Panc1 (cell line): ENCODE data around the gene RORC. TPM values are rescaled to one million over a fixed set of nuclear protein-coding genes. Genes with fewer than 3 reads are reported as not detected.

Experiments
- ATAC-seq: fragments of 200-7000 bp; cut with Tn5 transposase; 2 replicates; pipeline ENCODE4 v1.9.1; 2020; ENCODE audit warnings: mild to moderate bottlenecking, moderate library complexity
- BruUV-seq: library from RNA; stranded (reverse); fragments of 400-500 nt; replicated peaks from 2 replicates; lab custom pipeline; 2021; lab: Mats Ljungman, UMichigan
- CTCF ChIA-PET: fragments of 300-600 bp; sonication (Branson Sonifier 250); formaldehyde crosslinking; loops from one replicate; lab custom pipeline; 2022; ENCODE audit warnings: antibody characterized with exemption; lab: Charles Lee
- POLR2A ChIA-PET: fragments of 300-600 bp; sonication (Branson Sonifier 250); formaldehyde crosslinking; loops from one replicate; lab custom pipeline; 2022; ENCODE audit warnings: antibody characterized with exemption; lab: Charles Lee
- DNase-seq: peaks from one replicate; pipeline ENCODE4 v3.0.0-alpha.2; 2010; ENCODE audit warnings: low read depth, low spot score
- H3K27ac ChIP-seq: 2 replicates; pipeline ENCODE4 v1.5.1; 2011; ENCODE audit warnings: mild to moderate bottlenecking, low read length, inconsistent platforms
- H3K27me3 ChIP-seq: fragments of 200-500 bp; sonication (Bioruptor generic); 2 replicates; pipeline ENCODE4 v1.6.0; 2014; ENCODE audit warnings: low read length, inconsistent platforms; ENCODE audit not compliant: control insufficient read depth, insufficient read depth
- H3K36me3 ChIP-seq: fragments of 200-500 bp; sonication (Bioruptor generic); 2 replicates; pipeline ENCODE4 v1.5.1; 2014; ENCODE audit warnings: inconsistent platforms, mild to moderate bottlenecking, low read length, moderate library complexity; ENCODE audit not compliant: control insufficient read depth, insufficient read depth
- H3K4me1 ChIP-seq: 2 replicates; pipeline ENCODE4 v1.5.1; 2011; ENCODE audit warnings: inconsistent platforms, mild to moderate bottlenecking, low read length, moderate library complexity; ENCODE audit not compliant: control insufficient read depth, insufficient read depth
- H3K4me3 ChIP-seq, 2 experiments: 2 replicates each; pipeline ENCODE4 v1.5.1; 2011 to 2012; ENCODE audit warnings: low read depth in 2 of 2, low read length in 2 of 2, mild to moderate bottlenecking in 2 of 2, inconsistent platforms in 1 of 2, moderate library complexity in 1 of 2
- H3K9me3 ChIP-seq: fragments of 200-500 bp; sonication (Bioruptor generic); 2 replicates; pipeline ENCODE4 v1.5.1; 2014; ENCODE audit warnings: low read depth, mild to moderate bottlenecking, inconsistent platforms, low read length, moderate library complexity; ENCODE audit not compliant: control insufficient read depth, insufficient read depth
- POLR2AphosphoS5 ChIP-seq: IDR thresholded peaks from 2 replicates; pipeline ENCODE4 v1.6.1; 2012; ENCODE audit warnings: mild to moderate bottlenecking, low read depth, low read length, moderate library complexity
- REST ChIP-seq, 2 experiments: IDR thresholded peaks; 2 replicates each; pipeline ENCODE4 v1.6.1; 2011 to 2012; ENCODE audit warnings: low read depth in 2 of 2, control low read depth in 1 of 2, low read length in 1 of 2, mild to moderate bottlenecking in 1 of 2, moderate library complexity in 1 of 2; ENCODE audit not compliant: insufficient read depth in 1 of 2
- SIN3A ChIP-seq: IDR thresholded peaks from 2 replicates; pipeline ENCODE4 v1.6.1; 2012; ENCODE audit warnings: low read depth, mild to moderate bottlenecking, low read length, moderate library complexity, borderline replicate concordance; ENCODE audit not compliant: insufficient read depth
- TCF7L2 ChIP-seq: IDR thresholded peaks from 2 replicates; pipeline ENCODE4 v1.6.1; 2011; ENCODE audit warnings: mild to moderate bottlenecking, low read depth, low read length, inconsistent platforms
- in situ Hi-C: cut with HindIII; loops from 2 replicates; pipeline ENCODE4 v1.10.0; 2016; ENCODE audit warnings: low sequenced_read_pairs, low pct_unique_long_range_greater_than_20kb
- intact Hi-C: fragments of 100-400 bp; cut with micrococcal nuclease; formaldehyde crosslinking; loops from one replicate; pipeline ENCODE4 v1.10.0; 2022; ENCODE audit not compliant: unreplicated experiment
- total RNA-seq: library from RNA; stranded (reverse); gene quantifications from one replicate; pipeline ENCODE4 v1.2.1, GENCODE V29; 2021; ENCODE audit not compliant: unreplicated experiment
- TF ChIP-seq, protein P1 (sequence below): fragments of 450-650 bp; IDR thresholded peaks from 2 replicates; pipeline ENCODE4 v1.5.1; 2017; ENCODE audit warnings: mild to moderate bottlenecking

RORC gene
- total RNA-seq, 1 experiment from 2014 or later, result not detected

DNA sequence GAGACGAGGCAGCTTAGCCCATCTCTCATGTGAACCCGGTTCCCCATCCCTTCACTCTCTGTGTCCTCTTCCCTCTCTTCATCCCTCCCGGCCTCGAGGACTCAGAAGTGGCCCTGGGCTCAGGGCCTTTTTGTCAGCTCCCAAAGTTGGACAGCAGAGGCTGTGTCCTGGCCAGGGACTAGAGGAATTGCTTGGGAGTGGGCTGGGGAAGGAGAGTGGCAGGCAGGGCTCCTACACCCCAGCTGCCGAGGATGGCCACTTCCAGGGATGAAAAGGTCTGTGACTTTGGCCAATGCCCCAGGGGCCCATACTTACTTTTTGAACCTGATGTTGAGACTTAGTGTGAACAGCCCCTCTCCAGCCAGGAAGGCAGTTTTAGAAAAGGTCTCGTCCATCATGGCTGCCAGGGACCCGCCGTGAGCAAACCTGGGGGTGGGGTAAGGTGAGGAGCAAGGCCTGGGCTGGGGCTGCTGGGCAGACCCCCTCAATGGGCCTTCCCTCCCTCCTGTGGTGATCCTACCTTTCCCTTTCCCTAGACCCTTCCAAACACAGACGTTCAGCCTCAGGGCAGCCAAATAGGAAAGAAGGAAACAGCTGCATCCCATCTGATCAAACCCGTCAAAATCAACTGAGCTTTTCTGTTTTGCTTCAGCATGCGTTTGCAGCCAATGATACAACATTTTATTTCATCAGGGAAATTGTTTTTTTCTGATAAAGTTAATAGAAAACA lies 16.4 kb upstream of the RORC start:
- DNase-seq, result no peak
- Histone ChIP-seq H3K4me1 (no peaks in the 10 kb centered on the region), H3K9me3 (no peaks in the 10 kb centered on the region), H3K27ac (no peak overlapping the region), H3K4me3 (no peak overlapping the region), H3K36me3 (no peaks in the 10 kb centered on the region), H3K27me3 (no peaks in the 10 kb centered on the region)
- in situ Hi-C loops (no loop called here), intact Hi-C loops (no loop called here)
- TF ChIP-seq, protein P1, sequence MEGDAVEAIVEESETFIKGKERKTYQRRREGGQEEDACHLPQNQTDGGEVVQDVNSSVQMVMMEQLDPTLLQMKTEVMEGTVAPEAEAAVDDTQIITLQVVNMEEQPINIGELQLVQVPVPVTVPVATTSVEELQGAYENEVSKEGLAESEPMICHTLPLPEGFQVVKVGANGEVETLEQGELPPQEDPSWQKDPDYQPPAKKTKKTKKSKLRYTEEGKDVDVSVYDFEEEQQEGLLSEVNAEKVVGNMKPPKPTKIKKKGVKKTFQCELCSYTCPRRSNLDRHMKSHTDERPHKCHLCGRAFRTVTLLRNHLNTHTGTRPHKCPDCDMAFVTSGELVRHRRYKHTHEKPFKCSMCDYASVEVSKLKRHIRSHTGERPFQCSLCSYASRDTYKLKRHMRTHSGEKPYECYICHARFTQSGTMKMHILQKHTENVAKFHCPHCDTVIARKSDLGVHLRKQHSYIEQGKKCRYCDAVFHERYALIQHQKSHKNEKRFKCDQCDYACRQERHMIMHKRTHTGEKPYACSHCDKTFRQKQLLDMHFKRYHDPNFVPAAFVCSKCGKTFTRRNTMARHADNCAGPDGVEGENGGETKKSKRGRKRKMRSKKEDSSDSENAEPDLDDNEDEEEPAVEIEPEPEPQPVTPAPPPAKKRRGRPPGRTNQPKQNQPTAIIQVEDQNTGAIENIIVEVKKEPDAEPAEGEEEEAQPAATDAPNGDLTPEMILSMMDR, result no peak
- TF ChIP-seq POLR2AphosphoS5 (no peak), SIN3A (no peak), REST (IDR thresholded peaks at IDR 0.05; ENCODE audit: insufficient read depth in 1 of 2, low read depth in 2 of 2, low read length in 1 of 2) (no peak), TCF7L2 (no peak)
- BruUV-seq, result no TSS peak
- ATAC-seq, result no peak
- CTCF ChIA-PET, result no interaction called here
- POLR2A ChIA-PET, result interaction anchor here (0.6 to 0.7 kb wide), 3 partner anchors 8 to 1641 kb away, joined by 3 to 4 read pairs (median 4); no protein-coding TSS in a partner anchor

DNA sequence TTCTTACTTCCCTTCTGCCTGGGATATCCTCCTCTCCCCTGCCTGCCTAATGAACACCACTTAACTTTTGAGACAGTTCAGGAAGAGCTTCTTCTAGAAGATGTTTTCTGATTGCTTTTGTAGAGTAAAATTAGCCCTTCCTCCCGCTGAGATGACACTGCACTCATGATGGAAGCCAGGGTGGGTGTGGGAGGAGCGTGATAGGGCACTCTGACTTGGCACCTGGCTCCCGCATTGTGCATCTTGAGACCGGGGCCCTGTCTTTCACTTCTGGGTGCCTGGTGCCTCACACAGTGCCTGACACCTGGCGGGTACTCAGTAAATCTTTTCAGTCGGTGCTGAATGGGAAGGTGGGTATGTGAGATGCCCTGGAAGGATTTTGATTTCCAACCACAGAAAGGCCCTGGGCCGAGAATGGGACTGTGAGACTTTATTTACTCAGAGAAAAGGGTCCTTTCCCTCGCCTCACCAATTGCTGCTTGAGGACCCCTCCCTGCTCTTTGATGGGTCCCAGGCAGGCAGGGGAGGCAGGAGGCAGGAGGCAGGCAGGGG lies 15.2 kb upstream of the RORC start:
- Histone ChIP-seq H3K9me3 (no peaks in the 10 kb centered on the region), H3K36me3 (no peaks in the 10 kb centered on the region), H3K27ac (no peak overlapping the region), H3K4me1 (no peaks in the 10 kb centered on the region), H3K4me3 (no peak overlapping the region), H3K27me3 (no peaks in the 10 kb centered on the region)
- POLR2A ChIA-PET, result no interaction called here
- TF ChIP-seq POLR2AphosphoS5 (no peak), REST (IDR thresholded peaks at IDR 0.05; ENCODE audit: insufficient read depth in 1 of 2, low read depth in 2 of 2, low read length in 1 of 2) (no peak), SIN3A (no peak), TCF7L2 (no peak)
- TF ChIP-seq, protein P1, result no peak
- intact Hi-C loops, result no loop called here
- BruUV-seq, result no TSS peak
- in situ Hi-C loops, result no loop called here
- ATAC-seq (no peak), DNase-seq (no peak)
- CTCF ChIA-PET, result no interaction called here
